ENCODE results near the gene BRI3. TPM values are rescaled to one million over a fixed set of nuclear protein-coding genes. Genes with fewer than 3 reads are reported as not detected.

The BRI3 gene
- total RNA-seq, 1 experiment from 2014 or later = 102 TPM

DNA sequence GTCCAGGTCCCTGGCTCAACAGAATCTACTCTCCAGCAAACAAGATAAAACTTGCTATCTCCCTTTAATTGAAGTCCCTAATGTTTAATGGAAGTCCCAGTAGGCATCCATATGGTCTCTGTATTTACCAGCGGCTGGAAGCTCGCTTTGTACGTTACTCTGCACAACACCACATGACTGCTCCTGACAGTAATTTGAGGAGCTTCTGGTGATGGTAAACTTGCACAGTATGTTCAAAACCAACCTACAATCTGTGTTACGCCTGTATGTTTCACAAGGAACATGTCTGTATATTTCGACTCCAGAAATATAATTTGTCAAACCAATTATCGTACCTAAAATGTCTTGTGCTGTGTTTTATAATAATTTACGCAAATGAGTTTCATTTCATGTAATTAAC lies 25.1 kb upstream of the BRI3 start:
- ChIA-PET RAD21 (ENCODE audit: low non-redundant PET in 1 of 2, low total read pairs in 2 of 2, uncharacterized antibody in 2 of 2, unreplicated experiment in 2 of 2) (no interaction called here), CTCF (no interaction called here), POLR2A (no interaction called here)
- Histone ChIP-seq H3K9me3 (ENCODE audit: control insufficient read depth in 1 of 2, insufficient read depth in 1 of 2, low read depth in 1 of 2, low read length in 2 of 2) (no peaks in the 10 kb centered on the region), H3K27ac (ENCODE audit: low read depth, low read length) (no peak overlapping the region), H3K79me2 (ENCODE audit: insufficient read depth, low read length) (peaks cover 28% of the 10 kb centered on the region), H3K36me3 (ENCODE audit: control insufficient read depth in 1 of 2, insufficient read depth in 2 of 2, low read length in 2 of 2) (no peaks in the 10 kb centered on the region), H3K4me3 (replicated peaks in 1 of 2; ENCODE audit: low read depth in 1 of 2, low read length in 2 of 2) (no peak overlapping the region), H3K27me3 (ENCODE audit: insufficient read depth, low read length) (no peaks in the 10 kb centered on the region), H3K4me1 (ENCODE audit: control insufficient read depth in 1 of 2, insufficient read depth in 2 of 2, low read length in 2 of 2) (peaks cover 5 to 12% of the 10 kb centered on the region in 2 experiments; a peak in 3 of 4 replicates), H2AFZ (ENCODE audit: low read depth, low read length, poor library complexity, severe bottlenecking) (no peak overlapping the region), H4K20me1 (ENCODE audit: insufficient read depth) (no peaks in the 10 kb centered on the region), H3K4me2 (ENCODE audit: low read length) (no peak overlapping the region), H3K9ac (ENCODE audit: low read length) (no peak overlapping the region), H3K9me2 (ENCODE audit: insufficient read depth) (no peaks in the 10 kb centered on the region)
- TF ChIP-seq SP1 (IDR thresholded peaks at IDR 0.05; ENCODE audit: low read depth) (no peak), RAD21 (IDR thresholded peaks at IDR 0.05; ENCODE audit: low read depth) (no peak), ZNF274 (IDR thresholded peaks at IDR 0.05; ENCODE audit: low read depth, low read length) (no peak), CBX3 (IDR thresholded peaks at IDR 0.05; ENCODE audit: low read depth) (no peak), ELF1 (IDR thresholded peaks at IDR 0.05; ENCODE audit: borderline replicate concordance, low read depth) (no peak), EZH2phosphoT487 (IDR thresholded peaks at IDR 0.05; ENCODE audit: borderline replicate concordance) (no peak)
- TF ChIP-seq, protein P1, sequence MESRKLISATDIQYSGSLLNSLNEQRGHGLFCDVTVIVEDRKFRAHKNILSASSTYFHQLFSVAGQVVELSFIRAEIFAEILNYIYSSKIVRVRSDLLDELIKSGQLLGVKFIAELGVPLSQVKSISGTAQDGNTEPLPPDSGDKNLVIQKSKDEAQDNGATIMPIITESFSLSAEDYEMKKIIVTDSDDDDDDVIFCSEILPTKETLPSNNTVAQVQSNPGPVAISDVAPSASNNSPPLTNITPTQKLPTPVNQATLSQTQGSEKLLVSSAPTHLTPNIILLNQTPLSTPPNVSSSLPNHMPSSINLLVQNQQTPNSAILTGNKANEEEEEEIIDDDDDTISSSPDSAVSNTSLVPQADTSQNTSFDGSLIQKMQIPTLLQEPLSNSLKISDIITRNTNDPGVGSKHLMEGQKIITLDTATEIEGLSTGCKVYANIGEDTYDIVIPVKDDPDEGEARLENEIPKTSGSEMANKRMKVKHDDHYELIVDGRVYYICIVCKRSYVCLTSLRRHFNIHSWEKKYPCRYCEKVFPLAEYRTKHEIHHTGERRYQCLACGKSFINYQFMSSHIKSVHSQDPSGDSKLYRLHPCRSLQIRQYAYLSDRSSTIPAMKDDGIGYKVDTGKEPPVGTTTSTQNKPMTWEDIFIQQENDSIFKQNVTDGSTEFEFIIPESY (IDR thresholded peaks at IDR 0.05; ENCODE audit: extremely low read depth, insufficient replicate concordance, low read length) = no peak
- TF ChIP-seq, protein P2, sequence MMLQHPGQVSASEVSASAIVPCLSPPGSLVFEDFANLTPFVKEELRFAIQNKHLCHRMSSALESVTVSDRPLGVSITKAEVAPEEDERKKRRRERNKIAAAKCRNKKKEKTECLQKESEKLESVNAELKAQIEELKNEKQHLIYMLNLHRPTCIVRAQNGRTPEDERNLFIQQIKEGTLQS (IDR thresholded peaks at IDR 0.05) = no peak
- no peak for DNase-seq (ENCODE audit: low read depth, low spot score)
- ATAC-seq = no peak
- intact Hi-C loops (cut with micrococcal nuclease) = no loop called here
- no TSS peak for BruUV-seq (replicated peaks)

- Histone ChIP-seq H3K4me1 (ENCODE audit: control insufficient read depth in 1 of 2, insufficient read depth in 2 of 2, low read length in 2 of 2) (peaks cover 5 to 8% of the 10 kb centered on the region in 2 experiments; a peak in 3 of 4 replicates), H4K20me1 (ENCODE audit: insufficient read depth) (no peaks in the 10 kb centered on the region), H3K79me2 (ENCODE audit: insufficient read depth, low read length) (peaks cover 22% of the 10 kb centered on the region), H3K9me3 (ENCODE audit: control insufficient read depth in 1 of 2, insufficient read depth in 1 of 2, low read depth in 1 of 2, low read length in 2 of 2) (no peaks in the 10 kb centered on the region), H2AFZ (ENCODE audit: low read depth, low read length, poor library complexity, severe bottlenecking) (no peak overlapping the region), H3K27me3 (ENCODE audit: insufficient read depth, low read length) (no peaks in the 10 kb centered on the region), H3K27ac (ENCODE audit: low read depth, low read length) (no peak overlapping the region), H3K9me2 (ENCODE audit: insufficient read depth) (no peaks in the 10 kb centered on the region), H3K36me3 (ENCODE audit: control insufficient read depth in 1 of 2, insufficient read depth in 2 of 2, low read length in 2 of 2) (no peaks in the 10 kb centered on the region), H3K4me3 (replicated peaks in 1 of 2; ENCODE audit: low read depth in 1 of 2, low read length in 2 of 2) (no peak overlapping the region), H3K4me2 (ENCODE audit: low read length) (no peak overlapping the region), H3K9ac (ENCODE audit: low read length) (no peak overlapping the region)
- ChIA-PET POLR2A (interaction anchor here (1.0 kb wide), 1 partner anchor 11 kb away, joined by 3 read pairs; no protein-coding TSS in a partner anchor), CTCF (no interaction called here), RAD21 (ENCODE audit: low non-redundant PET in 1 of 2, low total read pairs in 2 of 2, uncharacterized antibody in 2 of 2, unreplicated experiment in 2 of 2) (no interaction called here)
- no peak for ATAC-seq
- intact Hi-C loops (cut with micrococcal nuclease) = no loop called here
- no TSS peak for BruUV-seq (replicated peaks)
- no peak for DNase-seq (ENCODE audit: low read depth, low spot score)
- TF ChIP-seq RAD21 (IDR thresholded peaks at IDR 0.05; ENCODE audit: low read depth) = no peak
- no peak for TF ChIP-seq YY1 (IDR thresholded peaks at IDR 0.05; ENCODE audit: extremely low read depth, insufficient replicate concordance, low read depth, low read length)
- TF ChIP-seq, protein P2 (IDR thresholded peaks at IDR 0.05) = no peak
- TF ChIP-seq, protein P3, sequence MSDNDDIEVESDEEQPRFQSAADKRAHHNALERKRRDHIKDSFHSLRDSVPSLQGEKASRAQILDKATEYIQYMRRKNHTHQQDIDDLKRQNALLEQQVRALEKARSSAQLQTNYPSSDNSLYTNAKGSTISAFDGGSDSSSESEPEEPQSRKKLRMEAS (IDR thresholded peaks at IDR 0.05) = no peak
- TF ChIP-seq SIN3A (IDR thresholded peaks at IDR 0.05; ENCODE audit: low read depth) = no peak
- TF ChIP-seq CBX3 (IDR thresholded peaks at IDR 0.05; ENCODE audit: low read depth) = no peak
- no peak for TF ChIP-seq CEBPB (IDR thresholded peaks at IDR 0.05; ENCODE audit: low read depth)
- TF ChIP-seq SRF (IDR thresholded peaks at IDR 0.05; ENCODE audit: low read depth) = no peak
- TF ChIP-seq POLR2AphosphoS5 (IDR thresholded peaks at IDR 0.05; ENCODE audit: low read depth, low read length) = no peak
- TF ChIP-seq EGR1 (IDR thresholded peaks at IDR 0.05; ENCODE audit: low read depth) = no peak
- TF ChIP-seq POLR2A (IDR thresholded peaks at IDR 0.05; ENCODE audit: borderline replicate concordance, extremely low read depth, insufficient read depth, insufficient read length) = no peak
- no peak for TF ChIP-seq EZH2 (IDR thresholded peaks at IDR 0.05)
- TF ChIP-seq TCF7L2 (IDR thresholded peaks at IDR 0.05; ENCODE audit: borderline replicate concordance, extremely low read depth, insufficient read depth, insufficient read length) = no peak
- TF ChIP-seq JUND (IDR thresholded peaks at IDR 0.05) = no peak
- TF ChIP-seq FOSL1 (IDR thresholded peaks at IDR 0.05; ENCODE audit: low read depth) = no peak
- TF ChIP-seq EZH2phosphoT487 (IDR thresholded peaks at IDR 0.05; ENCODE audit: borderline replicate concordance) = no peak
- no peak for TF ChIP-seq ZNF274 (IDR thresholded peaks at IDR 0.05; ENCODE audit: low read depth, low read length)
These were observed 23.8 kb upstream of the BRI3 start for GRCh38 chr7:98257701-98258100.

All from HCT116 (cell line).